PC-9 (cell line): ENCODE data around the gene USP54. TPM values are rescaled to one million over a fixed set of nuclear protein-coding genes. Genes with fewer than 3 reads are reported as not detected.
"Not testable (repeated sequence)": the region's sequence is repeated elsewhere in the genome, so short reads cannot be mapped to it uniquely, and the experiment has no call there.

ENCODE experiments used
- BruUV-seq: library from RNA; stranded (reverse); fragments of 400-500 nt; replicated peaks from 2 replicates; lab custom pipeline; 2021; lab: Mats Ljungman, UMichigan
- CTCF ChIA-PET: fragments of 300-600 bp; sonication (Branson Sonifier 250); formaldehyde crosslinking; loops from one replicate; lab custom pipeline; 2022; ENCODE audit warnings: antibody characterized with exemption; lab: Charles Lee
- POLR2A ChIA-PET: fragments of 300-600 bp; sonication (Branson Sonifier 250); formaldehyde crosslinking; loops from one replicate; lab custom pipeline; 2022; ENCODE audit warnings: antibody characterized with exemption; ENCODE audit not compliant: unreplicated experiment; lab: Charles Lee
- DNase-seq, 2 experiments: peaks; one replicate each; pipeline versions ENCODE4 v3.0.0 to v3.0.0-alpha.2; 2015 to 2022; ENCODE audit warnings: mixed read lengths in 1 of 2
- H2AFZ ChIP-seq: fragments of 200-600 bp; sonication (generic); 2 replicates; pipeline ENCODE4 v1.8.1; 2017; ENCODE audit warnings: antibody characterized with exemption
- H3F3A ChIP-seq: fragments of 200-600 bp; sonication (generic); 2 replicates; pipeline ENCODE4 v1.8.1; 2017; ENCODE audit warnings: antibody characterized with exemption, mild to moderate bottlenecking, low read depth; ENCODE audit not compliant: insufficient read depth
- H3K27ac ChIP-seq: fragments of 200-600 bp; sonication (generic); 2 replicates; pipeline ENCODE4 v1.6.1; 2016; ENCODE audit warnings: mixed run types
- H3K27me3 ChIP-seq: fragments of 200-600 bp; sonication (generic); 2 replicates; pipeline ENCODE4 v1.6.1; 2016; ENCODE audit warnings: low read depth, mixed run types; ENCODE audit not compliant: insufficient read depth
- H3K36me3 ChIP-seq: fragments of 200-600 bp; sonication (generic); 2 replicates; pipeline ENCODE4 v1.6.1; 2016; ENCODE audit warnings: low read depth, mixed run types
- H3K4me1 ChIP-seq: fragments of 200-600 bp; sonication (generic); replicated peaks from 2 replicates; pipeline ENCODE4 v1.6.1; 2016; ENCODE audit warnings: mixed run types; ENCODE audit not compliant: insufficient read depth
- H3K4me2 ChIP-seq: fragments of 200-600 bp; sonication (generic); 2 replicates; pipeline ENCODE4 v1.6.1; 2017; ENCODE audit warnings: mixed run types
- H3K4me3 ChIP-seq: fragments of 200-600 bp; sonication (generic); 2 replicates; pipeline ENCODE4 v1.6.1; 2016; ENCODE audit warnings: mixed run types
- H3K79me2 ChIP-seq: fragments of 200-600 bp; sonication (generic); 2 replicates; pipeline ENCODE4 v1.6.1; 2017; ENCODE audit warnings: low read depth, mixed run types
- H3K9me2 ChIP-seq: fragments of 200-600 bp; sonication (generic); 2 replicates; pipeline ENCODE4 v1.8.1; 2017; ENCODE audit warnings: mild to moderate bottlenecking; ENCODE audit not compliant: insufficient read depth
- H3K9me3 ChIP-seq: fragments of 200-600 bp; sonication (generic); 2 replicates; pipeline ENCODE4 v1.8.1; 2016; ENCODE audit warnings: low read depth; ENCODE audit not compliant: insufficient read depth
- H4K20me1 ChIP-seq: fragments of 200-600 bp; sonication (generic); 2 replicates; pipeline ENCODE4 v1.8.1; 2017; ENCODE audit not compliant: insufficient read depth
- EZH2 ChIP-seq: fragments of 200-600 bp; sonication (generic); IDR thresholded peaks from 2 replicates; pipeline ENCODE4 v1.8.0; 2017; ENCODE audit warnings: antibody characterized with exemption, low read depth
- intact Hi-C: fragments of 100-400 bp; cut with micrococcal nuclease; formaldehyde crosslinking; loops from one replicate; pipeline ENCODE4 v1.10.0; 2022; ENCODE audit not compliant: unreplicated experiment
- total RNA-seq: library from RNA; stranded (reverse); gene quantifications from 2 replicates; pipeline ENCODE4 v1.2.3, GENCODE V29; 2021
- TF ChIP-seq, protein P1 (sequence below): fragments of 200-600 bp; sonication (generic); conservative IDR thresholded peaks from 2 replicates; pipeline ENCODE4 v1.6.1; 2017; ENCODE audit warnings: mixed run types, antibody characterized with exemption, mild to moderate bottlenecking, moderate library complexity

USP54 gene
- total RNA-seq, 1 experiment from 2014 or later = 52.4 TPM

DNA sequence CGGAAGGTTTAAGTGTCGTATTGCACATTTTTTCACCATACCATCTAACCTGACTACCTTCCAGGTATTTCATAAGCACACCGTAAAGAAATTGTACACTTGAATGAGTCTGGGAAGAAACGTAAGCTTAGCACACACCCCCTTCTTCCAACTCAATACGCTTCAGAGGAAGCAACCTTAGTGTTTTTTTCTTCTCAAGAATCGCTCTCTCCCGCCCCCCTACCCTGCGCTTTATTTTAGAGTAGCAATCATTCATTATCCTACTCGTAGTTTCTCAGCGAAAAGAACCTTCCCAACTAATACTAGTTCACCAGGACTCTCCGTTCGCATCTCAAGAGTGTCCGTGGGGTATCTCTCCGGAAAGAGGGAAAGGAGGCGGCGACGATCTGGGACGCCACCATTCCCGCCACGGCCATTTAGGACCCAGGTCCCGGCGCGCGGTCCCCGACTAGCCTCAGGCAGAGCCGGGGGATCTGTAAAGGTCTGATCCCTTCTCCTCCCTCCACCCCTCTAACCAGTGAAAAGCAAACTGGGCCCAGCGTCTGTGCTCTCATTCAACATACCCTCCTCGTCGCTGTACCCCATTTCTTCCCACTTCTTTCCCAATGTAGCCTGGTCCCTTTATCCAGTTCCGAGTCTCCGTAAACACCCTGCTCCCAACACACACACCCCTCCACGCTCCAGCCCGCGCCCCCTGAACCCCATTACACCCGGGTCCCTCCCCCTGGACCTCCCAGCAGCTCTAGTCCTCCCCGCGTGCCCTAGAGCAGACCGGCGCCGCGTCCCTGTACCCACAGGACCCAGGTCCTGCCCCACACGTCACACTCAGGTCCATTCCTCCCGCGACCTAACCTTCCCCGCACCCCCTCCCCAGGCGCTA, 34.1 kb upstream of the USP54 start:
- Histone ChIP-seq H2AFZ (peak overlapping the region; percentile 99), H3K9me2 (no peaks in the 10 kb centered on the region), H3K36me3 (no peaks in the 10 kb centered on the region), H3K27me3 (no peaks in the 10 kb centered on the region), H3F3A (peaks cover 18% of the 10 kb centered on the region), H3K4me1 (peaks cover 11% of the 10 kb centered on the region; the same call in 1 of the 2 replicates), H3K27ac (peak overlapping the region; percentile 81), H3K4me2 (peak overlapping the region; percentile 91), H3K4me3 (peak overlapping the region; percentile 80), H3K9me3 (no peaks in the 10 kb centered on the region), H4K20me1 (no peaks in the 10 kb centered on the region), H3K79me2 (peaks cover 59% of the 10 kb centered on the region)
- intact Hi-C loops = loop anchor here (1.0 to 2.0 kb wide), 4 partner anchors 24 to 96 kb away; partner anchors contain the start of gene USP54
- no peak for TF ChIP-seq EZH2
- TF ChIP-seq, protein P1, sequence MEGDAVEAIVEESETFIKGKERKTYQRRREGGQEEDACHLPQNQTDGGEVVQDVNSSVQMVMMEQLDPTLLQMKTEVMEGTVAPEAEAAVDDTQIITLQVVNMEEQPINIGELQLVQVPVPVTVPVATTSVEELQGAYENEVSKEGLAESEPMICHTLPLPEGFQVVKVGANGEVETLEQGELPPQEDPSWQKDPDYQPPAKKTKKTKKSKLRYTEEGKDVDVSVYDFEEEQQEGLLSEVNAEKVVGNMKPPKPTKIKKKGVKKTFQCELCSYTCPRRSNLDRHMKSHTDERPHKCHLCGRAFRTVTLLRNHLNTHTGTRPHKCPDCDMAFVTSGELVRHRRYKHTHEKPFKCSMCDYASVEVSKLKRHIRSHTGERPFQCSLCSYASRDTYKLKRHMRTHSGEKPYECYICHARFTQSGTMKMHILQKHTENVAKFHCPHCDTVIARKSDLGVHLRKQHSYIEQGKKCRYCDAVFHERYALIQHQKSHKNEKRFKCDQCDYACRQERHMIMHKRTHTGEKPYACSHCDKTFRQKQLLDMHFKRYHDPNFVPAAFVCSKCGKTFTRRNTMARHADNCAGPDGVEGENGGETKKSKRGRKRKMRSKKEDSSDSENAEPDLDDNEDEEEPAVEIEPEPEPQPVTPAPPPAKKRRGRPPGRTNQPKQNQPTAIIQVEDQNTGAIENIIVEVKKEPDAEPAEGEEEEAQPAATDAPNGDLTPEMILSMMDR = no peak
- BruUV-seq = no TSS peak
- ChIA-PET POLR2A (interaction anchor here (0.5 to 1.6 kb wide), 14 partner anchors 8 to 810 kb away, joined by 3 to 28 read pairs (median 5); partner anchors contain the start of genes PPP3CB and USP54), CTCF (interaction anchor here (0.6 to 1.2 kb wide), 3 partner anchors 24 to 132 kb away, joined by 3 to 9 read pairs (median 6); no protein-coding TSS in a partner anchor)
- DNase-seq = peak; percentile 53 to 88

DNA sequence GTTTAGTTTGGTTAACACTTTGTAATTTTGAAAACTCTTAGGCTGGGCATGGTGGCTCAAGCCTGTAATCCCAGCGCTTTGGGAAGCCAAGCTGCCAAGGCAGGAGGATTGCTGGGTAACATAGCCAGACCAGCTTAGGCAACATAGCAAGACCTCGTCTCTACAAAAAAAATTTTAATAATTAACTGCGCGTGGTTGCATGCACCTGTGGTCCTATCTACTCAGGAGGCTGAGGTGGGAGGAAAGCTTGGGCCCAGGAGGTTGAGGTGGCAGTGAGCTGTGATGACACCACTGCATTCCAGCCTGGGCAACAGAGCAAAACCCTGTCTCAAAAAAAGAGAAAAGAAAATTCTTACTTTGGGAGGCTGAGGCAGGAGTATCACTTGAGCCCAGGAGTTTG, 31.9 kb upstream of the USP54 start:
- Histone ChIP-seq H3K9me3 (no peaks in the 10 kb centered on the region), H2AFZ (no peak overlapping the region), H3K27ac (no peak overlapping the region), H3K9me2 (no peaks in the 10 kb centered on the region), H3K36me3 (no peaks in the 10 kb centered on the region), H3K4me2 (no peak overlapping the region), H3K27me3 (no peaks in the 10 kb centered on the region), H3K4me1 (peaks cover 11% of the 10 kb centered on the region; the same call in 1 of the 2 replicates), H3K4me3 (no peak overlapping the region), H4K20me1 (no peaks in the 10 kb centered on the region), H3K79me2 (peaks cover 59% of the 10 kb centered on the region), H3F3A (peaks cover 18% of the 10 kb centered on the region)
- POLR2A ChIA-PET = no interaction called here
- no peak for TF ChIP-seq EZH2
- TF ChIP-seq, protein P1 = no peak
- intact Hi-C loops = no loop called here
- TSS peak; percentile 24 for BruUV-seq
- DNase-seq = no peak
- CTCF ChIA-PET = interaction anchor here (0.6 kb wide), 1 partner anchor 96 kb away, joined by 11 read pairs; no protein-coding TSS in a partner anchor

DNA sequence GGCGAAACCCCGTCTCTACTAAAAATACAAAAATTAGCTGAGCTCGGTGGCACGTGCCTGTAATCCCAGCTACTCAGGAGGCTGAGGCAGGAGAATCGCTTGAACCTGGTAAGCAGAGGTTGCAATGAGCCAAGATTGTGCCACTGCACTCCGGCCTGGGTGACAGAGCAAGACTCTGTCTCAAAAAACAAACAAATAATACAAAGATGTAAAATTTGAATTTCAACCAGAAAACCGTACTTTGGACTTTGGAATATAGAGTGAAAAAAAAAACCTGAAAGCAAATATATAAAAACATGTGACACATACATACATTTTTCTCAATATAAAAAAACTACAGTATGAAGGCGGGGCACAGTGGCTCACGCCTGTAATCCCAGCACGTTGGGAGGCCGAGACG, 29.8 kb upstream of the USP54 start:
- H3K4me2 ChIP-seq, H2AFZ ChIP-seq, H3K27ac ChIP-seq, H3K9me2 ChIP-seq, H3K36me3 ChIP-seq, H3K9me3 ChIP-seq, H3K4me1 ChIP-seq, intact Hi-C loops, DNase-seq, BruUV-seq, H3K27me3 ChIP-seq, H3K4me3 ChIP-seq, H4K20me1 ChIP-seq: not testable (repeated sequence)
- POLR2A ChIA-PET = interaction anchor here (0.6 kb wide), 1 partner anchor 20 kb away, joined by 8 read pairs; no protein-coding TSS in a partner anchor
- peaks cover 40% of the 10 kb centered on the region for H3K79me2 ChIP-seq
- H3F3A ChIP-seq = peaks cover 16% of the 10 kb centered on the region
- CTCF ChIA-PET = interaction anchor here (0.6 kb wide), 1 partner anchor 502 kb away, joined by 3 read pairs; no protein-coding TSS in a partner anchor

DNA sequence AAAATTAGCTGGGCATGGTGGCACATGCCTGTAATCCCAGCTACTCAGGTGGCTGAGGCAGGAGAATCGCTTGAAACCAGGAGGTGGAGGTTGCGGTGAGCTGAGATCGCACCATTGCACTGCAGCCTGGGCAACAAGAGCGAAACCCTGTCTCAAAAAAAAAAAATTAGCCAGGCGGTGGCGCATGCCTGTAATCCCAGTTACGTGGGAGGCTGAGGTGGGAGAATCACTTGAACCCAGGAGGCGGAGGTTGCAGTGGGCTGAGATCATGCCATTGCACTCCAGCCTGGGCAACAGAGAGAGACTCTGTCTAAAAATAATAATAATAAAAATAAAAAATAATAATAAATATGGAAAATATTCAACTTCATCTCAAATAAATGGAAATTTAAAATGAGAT, 26.0 kb upstream of the USP54 start:
- BruUV-seq, H3K9me3 ChIP-seq, H3K27me3 ChIP-seq, H3K27ac ChIP-seq, H3K4me2 ChIP-seq, H3K4me3 ChIP-seq, H3K9me2 ChIP-seq, H3F3A ChIP-seq, intact Hi-C loops, H3K36me3 ChIP-seq, H2AFZ ChIP-seq, DNase-seq, H3K4me1 ChIP-seq, POLR2A ChIA-PET, H4K20me1 ChIP-seq: not testable (repeated sequence)
- CTCF ChIA-PET = interaction anchor here (0.6 kb wide), 1 partner anchor 27 kb away, joined by 5 read pairs; no protein-coding TSS in a partner anchor
- H3K79me2 ChIP-seq = peaks cover 17% of the 10 kb centered on the region; the same call in 1 of the 2 replicates
